ENCODE measurements around the gene NPC2.

The NPC2 gene

DNA sequence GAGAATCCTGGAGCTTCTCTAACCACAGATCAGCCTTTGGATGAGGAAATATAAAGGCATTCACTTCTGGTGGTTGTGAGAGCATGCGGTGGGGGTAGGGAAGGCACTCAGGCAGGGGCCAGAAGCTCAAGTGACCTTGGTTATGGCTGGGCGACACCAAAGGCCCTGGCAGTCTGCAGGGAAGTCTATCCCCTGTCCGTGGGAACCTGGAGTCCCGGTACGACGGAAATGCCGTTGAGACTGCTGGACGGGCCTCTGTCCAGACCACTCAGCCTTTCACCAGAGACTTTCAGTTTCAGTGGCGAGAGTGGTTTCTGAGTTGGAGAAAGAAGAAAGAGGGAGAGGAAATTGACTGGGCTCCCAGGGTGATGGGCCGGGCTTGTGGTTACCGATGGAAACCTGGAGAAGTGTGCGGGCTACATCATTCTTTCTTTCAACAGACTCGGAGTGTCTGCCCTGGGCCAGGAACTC lies 21.4 kb upstream of the NPC2 start:
- Histone ChIP-seq H3K4me3 (ENCODE audit: low read length) (no peak overlapping the region), H3K4me1 (ENCODE audit: insufficient read depth, low read length) (peaks cover 43% of the 10 kb centered on the region)

DNA sequence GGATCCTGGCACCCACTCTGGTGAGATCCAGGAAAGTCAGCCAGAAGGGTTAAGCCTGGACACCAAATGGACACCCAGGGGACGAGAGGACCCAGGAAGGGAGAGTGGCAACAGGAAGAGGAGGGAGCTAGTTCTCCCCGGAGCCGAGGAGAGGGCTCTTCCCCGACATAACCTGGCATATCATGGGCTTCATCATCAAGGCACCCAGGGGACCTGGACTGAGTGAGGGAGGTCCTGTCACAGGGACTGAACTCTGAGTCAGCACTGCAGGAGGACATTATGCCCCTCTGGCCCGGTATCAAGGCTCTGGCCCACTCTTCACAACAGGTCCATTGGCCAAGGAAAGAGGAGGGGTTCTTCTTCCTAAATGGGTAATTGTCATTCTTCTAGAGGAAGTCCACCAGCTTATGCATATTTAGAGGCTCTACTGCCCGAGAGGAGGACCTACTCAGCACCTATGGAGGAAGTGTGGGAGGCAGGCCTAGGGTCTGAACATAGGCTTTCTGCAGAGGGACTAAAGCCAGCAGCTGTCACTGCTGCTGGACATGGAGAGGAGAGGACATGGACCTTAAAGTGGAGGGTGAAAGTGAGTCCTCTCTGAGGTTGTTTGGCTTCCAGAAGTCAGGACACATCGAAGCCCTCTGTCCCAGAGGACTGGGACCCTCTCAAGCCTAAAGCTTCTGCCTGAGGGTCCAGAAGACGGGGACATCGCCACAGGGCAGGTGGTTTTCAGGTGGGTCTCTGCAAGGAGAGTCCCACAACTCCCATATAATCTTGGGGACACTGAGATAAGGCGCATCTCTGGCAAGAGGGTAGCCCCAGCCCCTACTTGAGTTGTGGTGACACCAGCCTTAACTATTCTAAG lies 19.1 kb upstream of the NPC2 start:
- Histone ChIP-seq H3K36me3 (ENCODE audit: insufficient read depth, low read length) (no peaks in the 10 kb centered on the region), H2AFZ (ENCODE audit: low read depth, low read length) (no peak overlapping the region), H3K9me3 (ENCODE audit: low read length) (no peaks in the 10 kb centered on the region), H3K27me3 (ENCODE audit: insufficient read depth, low read length) (no peaks in the 10 kb centered on the region), H3K4me3 (ENCODE audit: low read length) (no peak overlapping the region), H3K4me1 (ENCODE audit: insufficient read depth, low read length) (peaks cover 50% of the 10 kb centered on the region)

More for the DNA sequence above, 21.4 kb upstream of the NPC2 start:
- no peaks in the 10 kb centered on the region for H3K27me3 ChIP-seq (ENCODE audit: insufficient read depth, low read length)
- no peaks in the 10 kb centered on the region for H3K36me3 ChIP-seq (ENCODE audit: insufficient read depth, low read length)
- H2AFZ ChIP-seq (ENCODE audit: low read depth, low read length), result no peak overlapping the region
- no peaks in the 10 kb centered on the region for H3K9me3 ChIP-seq (ENCODE audit: low read length)

DNA sequence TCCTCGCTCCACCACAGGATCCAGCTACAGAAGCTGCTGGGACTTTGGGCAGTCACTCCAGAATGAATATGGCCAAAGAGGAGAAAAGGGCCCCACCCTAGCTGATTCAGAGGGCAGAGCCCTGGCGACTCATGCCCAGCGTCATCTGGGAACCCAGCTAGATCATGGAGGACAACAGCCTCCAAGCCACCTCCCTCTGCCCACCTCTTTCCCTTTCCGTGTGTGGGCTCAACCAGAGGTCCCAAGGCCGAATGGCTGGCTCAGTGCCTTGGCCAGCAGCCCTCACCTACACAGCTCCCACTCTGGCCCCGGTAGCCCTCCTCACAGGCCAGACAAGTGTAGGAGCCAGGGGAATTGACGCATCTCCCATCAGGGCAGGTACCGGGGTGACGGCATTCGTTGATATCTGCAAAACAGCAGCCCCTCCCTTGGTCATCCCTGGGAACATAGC lies 17.9 kb upstream of the NPC2 start:
- no peak overlapping the region for H3K4me3 ChIP-seq (ENCODE audit: low read length)
- H3K4me1 ChIP-seq (ENCODE audit: insufficient read depth, low read length), result peaks cover 43% of the 10 kb centered on the region
- no peaks in the 10 kb centered on the region for H3K27me3 ChIP-seq (ENCODE audit: insufficient read depth, low read length)
- H3K9me3 ChIP-seq (ENCODE audit: low read length), result no peaks in the 10 kb centered on the region
- H3K36me3 ChIP-seq (ENCODE audit: insufficient read depth, low read length), result no peaks in the 10 kb centered on the region
- H2AFZ ChIP-seq (ENCODE audit: low read depth, low read length), result no peak overlapping the region

DNA sequence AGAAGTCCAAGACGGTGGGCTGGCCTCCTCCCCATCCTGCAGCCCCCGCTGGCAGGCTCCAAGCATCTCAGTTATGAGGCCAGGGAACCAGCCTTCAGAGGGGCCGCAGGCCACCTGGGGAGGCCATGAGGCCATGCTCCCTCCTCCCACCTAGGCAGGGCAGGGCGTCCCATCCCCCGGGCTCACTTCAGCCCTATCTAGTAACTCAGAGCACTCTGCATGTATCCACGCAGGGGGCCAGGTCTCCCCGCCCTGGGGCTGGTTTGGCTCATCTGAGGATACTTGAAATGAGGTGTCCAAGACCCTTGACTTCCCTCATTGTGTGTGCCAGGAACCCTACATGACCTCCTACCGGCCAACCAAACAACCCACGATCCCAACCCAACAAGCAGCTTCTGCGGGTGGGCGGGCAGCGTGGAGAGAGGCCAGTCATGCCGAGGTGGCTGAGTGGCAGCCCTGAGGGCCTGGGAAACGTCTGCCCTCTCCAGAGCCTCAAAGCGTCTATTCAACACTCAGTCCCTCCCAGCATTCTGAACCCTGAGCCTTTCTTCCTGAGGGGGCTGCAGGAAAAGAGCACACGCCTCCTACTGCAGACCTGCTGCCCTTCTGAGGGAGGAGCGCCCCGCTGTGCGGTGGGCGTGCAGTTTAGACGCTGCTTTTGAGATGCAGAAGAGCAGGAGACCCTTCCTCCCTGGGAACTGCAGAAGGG lies 17.3 kb upstream of the NPC2 start:
- Histone ChIP-seq H3K36me3 (ENCODE audit: insufficient read depth, low read length) (no peaks in the 10 kb centered on the region), H2AFZ (ENCODE audit: low read depth, low read length) (no peak overlapping the region), H3K4me3 (ENCODE audit: low read length) (no peak overlapping the region), H3K9me3 (ENCODE audit: low read length) (no peaks in the 10 kb centered on the region), H3K4me1 (ENCODE audit: insufficient read depth, low read length) (peaks cover 43% of the 10 kb centered on the region), H3K27me3 (ENCODE audit: insufficient read depth, low read length) (no peaks in the 10 kb centered on the region)

DNA sequence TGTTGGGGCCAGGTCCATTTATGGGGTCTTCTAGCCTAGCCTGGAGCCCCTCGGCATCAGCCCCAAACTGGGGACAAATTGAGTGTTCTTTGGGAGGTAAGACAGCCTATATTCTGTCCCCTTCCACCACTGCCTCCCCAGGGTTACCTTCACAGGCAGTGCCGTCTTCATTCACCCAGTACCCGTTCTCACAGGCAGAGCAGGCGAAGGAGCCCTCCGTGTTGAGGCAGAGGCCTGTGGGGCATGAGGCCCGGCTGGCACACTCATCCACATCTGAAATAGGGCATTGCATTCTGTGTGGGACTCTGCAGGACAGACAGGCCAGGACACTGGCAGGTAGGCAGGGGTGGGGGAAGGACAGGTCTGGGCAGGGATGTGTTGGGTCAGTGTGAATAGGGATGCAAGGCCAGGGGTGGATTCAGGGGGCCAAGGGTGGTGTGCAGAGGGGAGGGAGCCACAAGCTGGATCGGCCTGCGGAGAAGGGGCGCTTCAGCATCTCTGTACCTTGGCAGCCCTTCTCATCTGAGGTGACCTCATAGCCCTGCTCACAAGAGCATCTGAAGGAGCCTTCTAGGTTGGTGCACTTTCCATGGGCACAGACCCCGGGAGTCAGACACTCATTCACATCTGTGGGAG lies 16.6 kb upstream of the NPC2 start:
- H3K4me1 ChIP-seq (ENCODE audit: insufficient read depth, low read length), result peaks cover 41% of the 10 kb centered on the region
- H3K27me3 ChIP-seq (ENCODE audit: insufficient read depth, low read length), result no peaks in the 10 kb centered on the region
- no peaks in the 10 kb centered on the region for H3K36me3 ChIP-seq (ENCODE audit: insufficient read depth, low read length)
- H3K4me3 ChIP-seq (ENCODE audit: low read length), result no peak overlapping the region
- no peaks in the 10 kb centered on the region for H3K9me3 ChIP-seq (ENCODE audit: low read length)
- no peak overlapping the region for H2AFZ ChIP-seq (ENCODE audit: low read depth, low read length)

DNA sequence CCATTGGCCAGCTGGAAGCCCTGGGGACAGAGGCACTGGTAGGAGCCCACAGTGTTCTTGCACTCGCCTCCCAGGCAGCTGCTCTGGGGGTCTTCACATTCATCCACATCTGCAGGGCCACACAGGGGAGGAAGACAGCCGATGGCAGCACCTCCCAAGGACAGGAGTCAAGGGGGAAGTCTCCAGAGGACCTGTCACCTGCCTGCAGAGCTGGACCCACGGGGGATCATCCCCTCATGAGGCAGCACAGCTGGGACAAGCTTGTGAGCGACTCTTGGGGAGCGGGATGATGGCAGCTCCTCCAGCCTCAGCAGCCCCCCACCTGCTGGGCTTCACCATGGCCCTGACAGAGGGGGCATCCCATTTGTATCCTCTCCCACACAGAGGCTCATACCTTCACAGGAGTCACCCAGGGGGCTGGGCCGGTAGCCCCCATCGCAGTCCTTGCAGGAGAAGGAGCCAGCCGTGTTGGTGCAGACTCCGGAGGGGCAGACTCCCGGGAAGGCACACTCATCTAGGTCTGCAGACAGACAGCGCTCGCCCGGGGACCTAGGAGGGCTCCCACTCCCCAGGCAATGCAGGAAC lies 15.8 kb upstream of the NPC2 start:
- H3K36me3 ChIP-seq (ENCODE audit: insufficient read depth, low read length), result no peaks in the 10 kb centered on the region
- no peak overlapping the region for H3K4me3 ChIP-seq (ENCODE audit: low read length)
- no peaks in the 10 kb centered on the region for H3K9me3 ChIP-seq (ENCODE audit: low read length)
- no peak overlapping the region for H2AFZ ChIP-seq (ENCODE audit: low read depth, low read length)
- H3K27me3 ChIP-seq (ENCODE audit: insufficient read depth, low read length), result no peaks in the 10 kb centered on the region
- peaks cover 37% of the 10 kb centered on the region for H3K4me1 ChIP-seq (ENCODE audit: insufficient read depth, low read length)

DNA sequence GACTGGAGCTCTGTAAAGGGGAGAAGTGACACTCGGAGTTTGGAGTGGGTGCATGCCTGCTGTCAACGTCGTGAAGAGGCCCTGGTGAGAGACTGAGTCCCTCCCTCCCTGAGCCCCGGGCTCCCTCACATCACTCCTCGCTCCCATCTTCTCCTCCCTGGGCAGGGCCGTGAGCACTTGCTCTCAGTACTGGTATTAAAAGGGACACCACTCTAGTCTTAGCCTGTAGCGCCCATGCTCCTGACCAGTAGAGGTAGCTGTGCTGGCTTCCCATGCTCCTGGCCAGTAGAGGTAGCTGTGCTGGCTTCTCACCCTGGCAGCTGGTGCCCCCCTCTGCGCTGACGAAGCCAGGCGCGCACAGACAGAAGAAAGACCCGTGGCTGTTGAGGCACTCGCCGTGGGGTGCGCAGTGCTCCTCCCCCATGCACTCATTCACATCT lies 15.2 kb upstream of the NPC2 start:
- no peaks in the 10 kb centered on the region for H3K9me3 ChIP-seq (ENCODE audit: low read length)
- H3K4me3 ChIP-seq (ENCODE audit: low read length), result no peak overlapping the region
- no peak overlapping the region for H2AFZ ChIP-seq (ENCODE audit: low read depth, low read length)
- H3K27me3 ChIP-seq (ENCODE audit: insufficient read depth, low read length), result no peaks in the 10 kb centered on the region
- H3K36me3 ChIP-seq (ENCODE audit: insufficient read depth, low read length), result no peaks in the 10 kb centered on the region
- H3K4me1 ChIP-seq (ENCODE audit: insufficient read depth, low read length), result peaks cover 35% of the 10 kb centered on the region

DNA sequence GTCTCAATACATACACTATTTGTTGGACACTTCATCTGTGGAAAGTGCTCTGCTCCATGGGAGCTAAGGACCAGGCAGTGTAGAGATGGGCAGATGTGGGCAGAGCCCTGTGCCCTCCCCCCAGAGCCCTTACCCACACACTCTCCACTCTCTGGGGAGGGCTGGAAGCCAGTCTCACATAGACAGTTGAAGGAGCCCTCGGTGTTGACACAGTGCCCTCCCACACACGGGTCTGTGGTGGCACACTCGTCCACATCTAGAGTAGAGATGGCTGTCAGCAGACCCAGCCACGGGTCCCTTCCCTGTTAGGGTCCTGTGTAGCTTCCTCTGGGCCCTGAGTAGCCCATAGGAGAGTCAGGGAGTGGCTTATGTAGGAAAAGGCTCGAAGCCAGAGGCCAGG lies 14.7 kb upstream of the NPC2 start:
- Histone ChIP-seq H2AFZ (ENCODE audit: low read depth, low read length) (no peak overlapping the region), H3K4me3 (ENCODE audit: low read length) (no peak overlapping the region), H3K4me1 (ENCODE audit: insufficient read depth, low read length) (peaks cover 35% of the 10 kb centered on the region), H3K27me3 (ENCODE audit: insufficient read depth, low read length) (no peaks in the 10 kb centered on the region), H3K36me3 (ENCODE audit: insufficient read depth, low read length) (no peaks in the 10 kb centered on the region), H3K9me3 (ENCODE audit: low read length) (no peaks in the 10 kb centered on the region)

DNA sequence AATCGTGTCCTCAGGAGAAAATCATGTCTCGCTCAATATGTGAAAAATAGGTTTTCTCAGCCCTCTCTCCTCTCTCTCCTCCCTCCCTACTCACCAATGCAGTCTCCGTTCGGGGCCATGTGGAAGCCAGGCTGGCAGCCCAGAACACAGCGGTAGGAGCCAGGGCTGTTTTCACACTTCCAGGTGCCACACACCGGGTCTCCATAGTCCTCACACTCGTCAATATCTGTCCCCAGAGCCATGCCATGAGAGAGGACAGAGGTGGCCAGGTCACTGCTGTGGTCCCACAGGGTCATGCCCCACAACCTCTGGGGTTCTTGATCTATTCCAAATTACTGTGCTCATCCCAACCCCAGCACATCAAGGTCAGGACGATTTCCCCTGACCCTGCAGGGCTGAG lies 14.0 kb upstream of the NPC2 start:
- H3K9me3 ChIP-seq (ENCODE audit: low read length), result no peaks in the 10 kb centered on the region
- no peaks in the 10 kb centered on the region for H3K36me3 ChIP-seq (ENCODE audit: insufficient read depth, low read length)

DNA sequence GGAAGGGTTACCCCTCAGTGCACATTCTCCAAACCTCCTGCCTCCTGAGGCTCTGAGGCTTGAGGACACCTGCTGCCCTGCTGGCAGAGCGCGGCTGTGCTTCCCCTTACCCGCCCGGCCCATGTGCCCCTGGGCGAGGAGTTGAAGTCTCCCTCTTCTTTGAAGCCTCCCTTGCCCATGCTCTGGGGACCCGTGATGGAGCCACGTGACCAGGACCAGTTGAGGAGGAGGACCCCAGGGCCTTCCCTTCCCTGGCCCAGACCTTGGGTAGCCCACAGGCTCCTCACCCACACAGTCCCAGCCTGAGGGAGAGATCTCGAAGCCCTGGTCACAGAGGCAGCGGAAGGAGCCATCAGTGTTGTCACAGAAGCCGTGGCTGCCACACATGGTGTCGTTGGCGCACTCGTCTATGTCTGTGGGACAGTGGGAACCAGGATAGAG lies 13.3 kb upstream of the NPC2 start:
- no peak overlapping the region for H2AFZ ChIP-seq (ENCODE audit: low read depth, low read length)
- H3K36me3 ChIP-seq (ENCODE audit: insufficient read depth, low read length), result no peaks in the 10 kb centered on the region
- no peak overlapping the region for H3K4me3 ChIP-seq (ENCODE audit: low read length)
- peaks cover 37% of the 10 kb centered on the region for H3K4me1 ChIP-seq (ENCODE audit: insufficient read depth, low read length)
- no peaks in the 10 kb centered on the region for H3K27me3 ChIP-seq (ENCODE audit: insufficient read depth, low read length)
- H3K9me3 ChIP-seq (ENCODE audit: low read length), result no peaks in the 10 kb centered on the region

More for the DNA sequence above, 14.0 kb upstream of the NPC2 start:
- Histone ChIP-seq H2AFZ (ENCODE audit: low read depth, low read length) (no peak overlapping the region), H3K27me3 (ENCODE audit: insufficient read depth, low read length) (no peaks in the 10 kb centered on the region), H3K4me1 (ENCODE audit: insufficient read depth, low read length) (peaks cover 37% of the 10 kb centered on the region), H3K4me3 (ENCODE audit: low read length) (no peak overlapping the region)

DNA sequence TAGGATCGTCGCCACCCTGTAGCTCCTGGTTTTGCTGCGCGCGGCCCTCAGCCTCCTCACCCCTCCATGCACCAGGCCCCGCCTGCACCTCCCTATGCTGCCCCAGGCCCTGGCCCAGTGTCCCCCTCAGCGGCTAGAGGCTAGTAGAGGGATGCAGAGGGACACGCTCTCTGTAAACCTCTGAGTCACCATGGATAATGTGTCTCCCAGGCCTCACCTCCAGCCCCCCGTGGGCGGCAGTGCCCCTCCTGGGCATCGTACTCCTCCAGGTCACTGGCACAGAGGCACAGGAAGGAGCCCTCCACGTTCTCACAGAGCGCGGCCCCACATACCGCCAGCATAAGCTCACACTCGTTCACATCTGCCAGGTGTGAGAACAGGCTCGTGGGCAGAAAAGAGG lies 12.7 kb upstream of the NPC2 start:
- no peak overlapping the region for H3K4me3 ChIP-seq (ENCODE audit: low read length)
- no peaks in the 10 kb centered on the region for H3K9me3 ChIP-seq (ENCODE audit: low read length)
- peaks cover 37% of the 10 kb centered on the region for H3K4me1 ChIP-seq (ENCODE audit: insufficient read depth, low read length)
- H3K27me3 ChIP-seq (ENCODE audit: insufficient read depth, low read length), result no peaks in the 10 kb centered on the region
- no peaks in the 10 kb centered on the region for H3K36me3 ChIP-seq (ENCODE audit: insufficient read depth, low read length)
- no peak overlapping the region for H2AFZ ChIP-seq (ENCODE audit: low read depth, low read length)

DNA sequence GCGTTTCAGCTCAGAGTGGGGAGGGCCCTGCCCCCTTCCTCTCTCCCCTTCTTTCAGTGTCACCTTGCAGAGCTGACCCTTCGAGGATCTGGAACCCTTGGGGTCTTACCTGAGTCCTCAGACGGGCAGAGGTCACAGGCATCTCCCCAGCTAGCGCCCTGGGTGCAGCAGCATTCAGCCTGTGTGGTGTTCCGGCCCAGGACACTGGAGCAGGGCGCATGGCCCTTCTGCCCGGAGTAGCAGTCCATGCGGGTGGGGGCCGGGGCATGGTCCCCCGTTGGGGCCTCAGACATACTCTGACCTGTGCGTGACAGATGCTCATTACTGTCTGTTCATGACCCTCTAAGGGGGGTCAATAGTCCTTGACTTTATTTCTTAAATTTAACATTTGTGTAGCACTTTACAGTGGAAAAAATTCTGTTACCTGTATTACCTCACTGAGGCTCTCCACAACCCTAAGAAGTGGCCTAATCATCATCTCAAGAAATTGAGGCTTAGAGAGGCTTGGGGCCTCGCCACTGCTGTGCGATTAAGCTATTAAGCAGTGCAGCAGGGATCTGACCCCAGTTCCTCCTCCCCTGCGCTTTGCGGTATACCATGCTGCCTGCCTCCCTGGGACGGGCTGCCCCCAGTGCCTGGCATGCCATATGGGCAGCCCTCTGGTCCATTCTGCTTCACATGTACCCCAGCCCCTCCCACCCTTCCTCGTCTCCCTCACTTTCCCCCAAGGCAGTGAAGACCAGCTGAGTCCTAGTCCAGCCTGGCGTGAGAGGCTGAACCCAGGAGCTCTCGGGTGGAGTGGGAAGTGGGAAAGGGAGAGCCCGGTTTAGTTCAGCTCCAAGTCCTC lies 12.0 kb upstream of the NPC2 start:
- no peaks in the 10 kb centered on the region for H3K27me3 ChIP-seq (ENCODE audit: insufficient read depth, low read length)
- H3K9me3 ChIP-seq (ENCODE audit: low read length), result no peaks in the 10 kb centered on the region
- no peak overlapping the region for H2AFZ ChIP-seq (ENCODE audit: low read depth, low read length)
- H3K4me1 ChIP-seq (ENCODE audit: insufficient read depth, low read length), result peaks cover 31% of the 10 kb centered on the region
- no peaks in the 10 kb centered on the region for H3K36me3 ChIP-seq (ENCODE audit: insufficient read depth, low read length)
- H3K4me3 ChIP-seq (ENCODE audit: low read length), result no peak overlapping the region
